Natural killer cell (primary cell): ENCODE results near the gene TMEM19. TPM values are rescaled to one million over a fixed set of nuclear protein-coding genes. Genes with fewer than 3 reads are reported as not detected.
A peak's percentile ranks its signal among the peaks of the same experiment; 100 is the strongest.
"Not testable (repeated sequence)": the region's sequence is repeated elsewhere in the genome, so short reads cannot be mapped to it uniquely, and the experiment has no call there.

Source experiments
- ATAC-seq, 3 donors: fragments of 150-1000 bp in 2 of 3; fragments of 200-7000 bp in 1 of 3; cut with Tn5 transposase; 1 replicate in 1 of 3; 2 replicates in 2 of 3; pipeline ENCODE4 v1.10.0; 2021; ENCODE audit warnings: mild to moderate bottlenecking in 2 of 3, moderate library complexity in 2 of 3
- DNase-seq, 2 donors: peaks; one replicate each; pipeline versions ENCODE4 v3.0.0 to v3.0.0-alpha.2; 2013 to 2021; ENCODE audit warnings: mixed read lengths in 1 of 2
- H3K27ac ChIP-seq: one replicate; pipeline ENCODE4 v1.5.1; 2013; ENCODE audit warnings: mild to moderate bottlenecking, low read length
- H3K27me3 ChIP-seq: one replicate; pipeline ENCODE4 v1.6.1; 2013; ENCODE audit warnings: low read length; ENCODE audit not compliant: control insufficient read depth, insufficient read depth
- H3K36me3 ChIP-seq: one replicate; pipeline ENCODE4 v1.6.1; 2013; ENCODE audit warnings: low read length; ENCODE audit not compliant: control insufficient read depth, insufficient read depth
- H3K4me1 ChIP-seq: one replicate; pipeline ENCODE4 v1.6.1; 2013; ENCODE audit warnings: low read length; ENCODE audit not compliant: control insufficient read depth, insufficient read depth
- H3K4me3 ChIP-seq: one replicate; pipeline ENCODE4 v1.5.1; 2013; ENCODE audit warnings: low read length
- H3K9me3 ChIP-seq: one replicate; pipeline ENCODE4 v1.6.1; 2013; ENCODE audit warnings: low read length; ENCODE audit not compliant: control insufficient read depth, insufficient read depth
- H3K27ac Mint-ChIP-seq, 2 donors: one replicate each; pipeline ENCODE4 v1.8.0; 2022; ENCODE audit warnings: mild to moderate bottlenecking in 2 of 2, mixed read lengths in 2 of 2, moderate library complexity in 1 of 2
- H3K27me3 Mint-ChIP-seq, 2 donors: one replicate each; pipeline ENCODE4 v1.8.0; 2022; ENCODE audit warnings: low read depth in 2 of 2, mixed read lengths in 2 of 2
- H3K36me3 Mint-ChIP-seq: one replicate; pipeline ENCODE4 v1.8.0; 2022; ENCODE audit warnings: mixed read lengths
- H3K4me1 Mint-ChIP-seq, 2 donors: one replicate each; pipeline ENCODE4 v1.8.0; 2022; ENCODE audit warnings: mixed read lengths in 2 of 2
- H3K4me3 Mint-ChIP-seq: one replicate; pipeline ENCODE4 v1.8.0; 2022; ENCODE audit warnings: mild to moderate bottlenecking, moderate library complexity, mixed read lengths
- H3K9me3 Mint-ChIP-seq, 2 donors: one replicate each; pipeline ENCODE4 v1.8.0; 2022; ENCODE audit warnings: mixed read lengths in 2 of 2
- CTCF ChIP-seq: fragments of 200-600 bp; IDR thresholded peaks from one replicate; pipeline ENCODE4 v1.8.0; 2022; ENCODE audit warnings: antibody characterized with exemption
- WGBS: methylation state at CpG from one replicate; pipeline ENCODE4 v1.1.7; 2013; ENCODE audit warnings: missing lambda C conversion rate; ENCODE audit not compliant: insufficient coverage; 5-methylcytosine and 5-hydroxymethylcytosine counted together
- intact Hi-C: fragments of 100-400 bp; cut with micrococcal nuclease; formaldehyde crosslinking; loops from one replicate; pipeline ENCODE4 v1.14.2; 2022
- total RNA-seq, 4 donors: library from RNA; stranded (reverse); fragments of 120-200 nt in 1 of 4; gene quantifications; one replicate each; pipeline versions ENCODE4 v1.2.3 to v1.2.4, GENCODE V29; 2013 to 2022

TMEM19 gene
- total RNA-seq, 3 donors from 2014 or later (not counting 1 experiment from before 2014, with no cell fraction given) = 13.8 to 24.6 (median 18.9) TPM

DNA sequence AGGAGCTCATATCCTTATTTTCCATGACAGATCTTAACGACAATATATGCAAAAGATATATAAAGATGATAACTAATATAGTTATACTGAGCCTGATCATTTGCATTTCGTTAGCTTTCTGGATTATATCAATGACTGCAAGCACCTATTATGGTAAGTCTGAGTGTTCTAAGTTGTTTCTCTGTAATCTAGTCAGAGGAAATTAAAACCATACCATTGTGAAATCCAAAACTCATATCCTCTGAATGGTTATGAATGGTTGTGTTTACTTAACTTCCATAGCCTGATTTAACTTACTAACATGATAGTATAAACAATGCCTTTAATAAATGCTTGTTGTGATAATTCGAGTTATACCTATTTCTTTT lies 760 bp downstream of the TMEM19 start:
- no peak for TF ChIP-seq CTCF
- no CpG with 5 or more reads among the region's 3 CpGs for WGBS
- intact Hi-C loops = loop anchor here (1.0 to 2.0 kb wide), 2 partner anchors 22 to 68 kb away; partner anchors contain the start of genes RAB21 and THAP2
- Mint-ChIP-seq H3K9me3 (no peaks in the 10 kb centered on the region), H3K27ac (peak overlapping the region; percentile 94 to 96), H3K4me1 (peaks cover 22 to 33% of the 10 kb centered on the region in 2 donors), H3K27me3 (peaks cover 0 to 3% of the 10 kb centered on the region in 2 donors), H3K36me3 (no peaks in the 10 kb centered on the region), H3K4me3 (peak overlapping the region; percentile 97)
- DNase-seq = no peak
- ATAC-seq = no peak
- Histone ChIP-seq H3K4me3 (peak overlapping the region; percentile 90), H3K27me3 (no peaks in the 10 kb centered on the region), H3K36me3 (peaks cover 2% of the 10 kb centered on the region), H3K9me3 (no peaks in the 10 kb centered on the region), H3K27ac (peak overlapping the region; percentile 81), H3K4me1 (peaks cover 17% of the 10 kb centered on the region)

DNA sequence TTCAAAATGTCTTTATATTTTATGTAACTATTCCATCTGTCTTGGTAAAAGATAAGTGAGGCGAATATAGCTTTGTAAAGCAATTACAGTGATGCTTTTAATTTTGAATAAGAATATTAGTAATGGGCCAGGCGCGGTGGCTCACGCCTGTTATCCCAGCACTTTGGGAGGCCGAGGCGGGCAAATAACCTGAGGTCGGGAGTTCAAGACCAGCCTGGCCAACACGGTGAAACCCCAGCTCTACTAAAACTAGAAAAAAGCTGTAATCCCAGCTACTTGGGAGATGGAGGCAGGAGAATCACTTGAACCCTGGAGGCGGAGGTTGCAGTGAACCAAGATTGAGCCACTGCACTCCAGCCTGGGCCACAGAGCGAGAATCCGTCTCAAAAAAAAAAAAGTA lies 1.3 kb downstream of the TMEM19 start:
- peak overlapping the region; percentile 90 for H3K4me3 ChIP-seq
- Mint-ChIP-seq H3K27ac (peak overlapping the region; percentile 94 to 96), H3K4me1 (peaks cover 22 to 33% of the 10 kb centered on the region in 2 donors), H3K4me3 (peak overlapping the region; percentile 38)
- not testable (repeated sequence) for H3K9me3 Mint-ChIP-seq, H3K27me3 ChIP-seq, DNase-seq, H3K9me3 ChIP-seq, H3K36me3 ChIP-seq, ATAC-seq, H3K27me3 Mint-ChIP-seq, H3K36me3 Mint-ChIP-seq
- intact Hi-C loops = loop anchor here (2.0 kb wide), 1 partner anchor 68 kb away; the partner anchor contains the start of gene RAB21
- H3K27ac ChIP-seq = peak overlapping the region; percentile 15
- peaks cover 17% of the 10 kb centered on the region for H3K4me1 ChIP-seq
- 87% methylated on average over 11 of the region's 11 CpGs for WGBS

DNA sequence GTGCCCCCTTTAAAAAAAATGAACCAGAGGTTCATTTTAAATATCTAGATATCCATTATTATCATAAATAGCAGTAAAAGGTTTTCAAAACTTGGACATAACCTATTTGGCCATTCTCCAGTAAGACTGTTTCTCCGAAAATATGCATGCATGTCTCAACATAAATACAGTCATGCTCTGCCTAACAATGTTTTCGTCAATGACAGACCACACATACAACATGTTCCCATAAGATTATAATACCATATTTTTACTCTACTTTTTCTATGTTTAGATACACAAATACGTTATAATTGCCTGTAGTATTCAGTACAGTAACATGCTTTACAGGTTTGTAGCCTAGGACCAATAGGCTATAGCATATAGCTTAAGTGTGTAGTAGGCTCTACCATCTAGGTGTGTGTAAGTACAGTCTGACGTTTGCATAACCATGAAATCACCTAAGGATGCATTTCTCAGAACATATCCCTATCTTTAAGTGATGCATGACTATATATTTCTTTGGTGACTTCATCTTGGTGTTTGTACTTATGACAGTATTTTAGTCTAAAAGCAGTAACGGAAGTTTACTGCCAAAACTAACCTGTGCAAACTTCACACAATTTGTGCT lies 3.2 kb downstream of the TMEM19 start:
- peaks cover 22 to 37% of the 10 kb centered on the region in 2 donors for H3K4me1 Mint-ChIP-seq
- H3K4me3 Mint-ChIP-seq = no peak overlapping the region
- Histone ChIP-seq H3K9me3 (no peaks in the 10 kb centered on the region), H3K27ac (no peak overlapping the region), H3K27me3 (no peaks in the 10 kb centered on the region), H3K36me3 (peaks cover 4% of the 10 kb centered on the region), H3K4me3 (no peak overlapping the region), H3K4me1 (peaks cover 17% of the 10 kb centered on the region)
- intact Hi-C loops = no loop called here
- no peak for TF ChIP-seq CTCF
- ATAC-seq (no peak), DNase-seq (no peak)
- no peak overlapping the region for H3K27ac Mint-ChIP-seq
- WGBS = 91% methylated on average over 4 of the region's 5 CpGs
- H3K36me3 Mint-ChIP-seq = no peaks in the 10 kb centered on the region
- H3K27me3 Mint-ChIP-seq = no peaks in the 10 kb centered on the region
- H3K9me3 Mint-ChIP-seq = no peaks in the 10 kb centered on the region

DNA sequence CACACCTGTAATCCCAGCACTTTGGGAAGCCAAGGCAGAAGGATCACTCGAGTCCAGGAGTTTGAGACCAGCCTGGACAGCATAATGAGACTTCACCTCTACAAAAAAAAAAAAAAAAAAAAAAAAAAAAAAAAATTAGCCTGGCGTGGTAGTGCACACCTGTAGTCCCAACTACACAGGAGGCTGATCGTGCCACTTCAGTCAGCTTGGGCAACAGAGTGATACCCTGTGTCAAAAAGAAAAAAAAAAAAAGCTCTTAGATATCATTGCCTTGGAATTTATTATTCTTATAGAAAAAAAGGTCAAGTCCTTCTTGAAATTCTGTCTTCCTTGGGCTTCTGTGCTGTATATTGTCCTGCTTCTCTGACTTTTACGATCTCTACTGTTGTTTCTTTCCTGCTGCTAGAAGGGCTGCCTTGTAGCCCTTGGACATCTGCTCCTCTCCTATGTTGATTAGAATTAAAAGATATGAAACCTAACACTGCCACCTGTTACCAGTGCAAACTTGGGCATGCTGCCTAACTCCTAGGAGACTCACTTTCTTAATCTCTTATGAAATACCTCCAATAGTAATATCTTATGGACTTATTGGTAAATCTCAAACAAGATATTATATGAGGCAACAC lies 5.7 kb downstream of the TMEM19 start:
- H3K27ac Mint-ChIP-seq = no peak overlapping the region

More for the DNA sequence above, 5.7 kb downstream of the TMEM19 start:
- peaks cover 5% of the 10 kb centered on the region for H3K36me3 ChIP-seq
- no peak for TF ChIP-seq CTCF
- Mint-ChIP-seq H3K27me3 (no peaks in the 10 kb centered on the region), H3K4me1 (peaks cover 17 to 34% of the 10 kb centered on the region in 2 donors), H3K4me3 (no peak overlapping the region), H3K9me3 (no peaks in the 10 kb centered on the region), H3K36me3 (no peaks in the 10 kb centered on the region)
- H3K9me3 ChIP-seq = no peaks in the 10 kb centered on the region
- H3K4me3 ChIP-seq = no peak overlapping the region
- H3K27ac ChIP-seq = no peak overlapping the region
- no peak for ATAC-seq
- intact Hi-C loops = no loop called here
- no peak for DNase-seq
- H3K27me3 ChIP-seq = no peaks in the 10 kb centered on the region
- H3K4me1 ChIP-seq = peaks cover 13% of the 10 kb centered on the region
- 89% methylated on average over 2 of the region's 4 CpGs for WGBS
